ENCODE measurements around the gene NAGLU. TPM values are rescaled to one million over a fixed set of nuclear protein-coding genes. Genes with fewer than 3 reads are reported as not detected.
"Not testable (repeated sequence)": the region's sequence is repeated elsewhere in the genome, so short reads cannot be mapped to it uniquely, and the experiment has no call there.

NAGLU gene
- polyA plus RNA-seq, 1 of the 3 experiments (the other 2 are of a cell fraction): 33.9 TPM

- H3K79me2 ChIP-seq (ENCODE audit: insufficient read depth): peaks cover 6% of the 10 kb centered on the region; the same call in 1 of the 2 replicates
- no peak overlapping the region for H3K27ac ChIP-seq (ENCODE audit: low read depth in 2 of 2, low read length in 1 of 2)
- H3K9ac ChIP-seq: no peak overlapping the region
- H3K9me3 ChIP-seq: no peaks in the 10 kb centered on the region
- peaks cover 0 to 20% of the 10 kb centered on the region in 2 experiments for H3K36me3 ChIP-seq (replicated peaks in 1 of 2; ENCODE audit: control insufficient read depth in 1 of 2, insufficient read depth in 2 of 2, low read length in 1 of 2)
- DNase-seq: no peak
- CTCF ChIA-PET: interaction anchor here (1.4 kb wide), 1 partner anchor 33 kb away, joined by 4 read pairs; the partner anchor contains the start of gene PSMC3IP
- H4K20me1 ChIP-seq (ENCODE audit: insufficient read depth): no peaks in the 10 kb centered on the region
- POLR2A ChIA-PET: no interaction called here
- no peak overlapping the region for H2AFZ ChIP-seq (ENCODE audit: low read depth)
- H3K9me2 ChIP-seq: no peaks in the 10 kb centered on the region
- no peak overlapping the region for H3K4me3 ChIP-seq (ENCODE audit: low read depth in 2 of 2, low read length in 1 of 2)
- no peaks in the 10 kb centered on the region for H3K27me3 ChIP-seq (ENCODE audit: insufficient read depth)
- peaks cover 7% of the 10 kb centered on the region for H3F3A ChIP-seq (replicated peaks; ENCODE audit: insufficient read depth)
- WGBS (ENCODE audit: low lambda C conversion rate): 79% methylated on average over 8 of the region's 8 CpGs
- TF ChIP-seq RAD21 (IDR thresholded peaks at IDR 0.05; ENCODE audit: low read length): no peak
- no peak for TF ChIP-seq EP300 (IDR thresholded peaks at IDR 0.05; ENCODE audit: borderline replicate concordance in 1 of 2, low read depth in 1 of 2, low read length in 1 of 2)
- TF ChIP-seq MXI1 (IDR thresholded peaks at IDR 0.05; ENCODE audit: low read depth, low read length): no peak
- TF ChIP-seq JUND (IDR thresholded peaks at IDR 0.05): no peak
- no peak overlapping the region for H3K4me2 ChIP-seq
- H3K4me1 ChIP-seq (ENCODE audit: control insufficient read depth in 1 of 2, insufficient read depth in 2 of 2, low read depth in 1 of 2, low read length in 1 of 2): no peaks in the 10 kb centered on the region
These were observed 8.8 kb downstream of the NAGLU start for GRCh38 chr17:42544874-42545283.

GRCh38 chr17:42545755-42546505, 9.9 kb downstream of the NAGLU start:
- DNase-seq; H3K9me3 ChIP-seq; H3K9ac ChIP-seq; H2AFZ ChIP-seq (ENCODE audit: low read depth); H3F3A ChIP-seq (replicated peaks; ENCODE audit: insufficient read depth); H3K4me3 ChIP-seq (ENCODE audit: low read depth in 2 of 2, low read length in 1 of 2); H3K27ac ChIP-seq (ENCODE audit: low read depth in 2 of 2, low read length in 1 of 2); H3K4me2 ChIP-seq; H3K9me2 ChIP-seq; H3K79me2 ChIP-seq (ENCODE audit: insufficient read depth); H4K20me1 ChIP-seq (ENCODE audit: insufficient read depth); POLR2A ChIA-PET; H3K27me3 ChIP-seq (ENCODE audit: insufficient read depth); H3K4me1 ChIP-seq (ENCODE audit: control insufficient read depth in 1 of 2, insufficient read depth in 2 of 2, low read depth in 1 of 2, low read length in 1 of 2): not testable (repeated sequence)
- peaks cover under 1 to 20% of the 10 kb centered on the region in 2 experiments for H3K36me3 ChIP-seq (replicated peaks in 1 of 2; ENCODE audit: control insufficient read depth in 1 of 2, insufficient read depth in 2 of 2, low read length in 1 of 2)
- CTCF ChIA-PET: interaction anchor here (0.9 to 1.4 kb wide), 2 partner anchors 9 to 32 kb away, joined by 3 to 4 read pairs; partner anchors contain the start of gene PSMC3IP
- TF ChIP-seq POLR2AphosphoS5 (IDR thresholded peaks at IDR 0.05; ENCODE audit: low read depth, low read length): 0 out of 2 replicates have a peak, but pooled peaks have one; percentile 18
- 93% methylated on average over 8 of the region's 9 CpGs for WGBS (ENCODE audit: low lambda C conversion rate)

- no peak overlapping the region for H3K27ac ChIP-seq (ENCODE audit: low read depth in 2 of 2, low read length in 1 of 2)
- no peak overlapping the region for H3K4me3 ChIP-seq (ENCODE audit: low read depth in 2 of 2, low read length in 1 of 2)
- no peaks in the 10 kb centered on the region; a peak in 1 of 4 replicates for H3K4me1 ChIP-seq (ENCODE audit: control insufficient read depth in 1 of 2, insufficient read depth in 2 of 2, low read depth in 1 of 2, low read length in 1 of 2)
- no peaks in the 10 kb centered on the region for H3K9me2 ChIP-seq
- peaks cover 2% of the 10 kb centered on the region for H3F3A ChIP-seq (replicated peaks; ENCODE audit: insufficient read depth)
- peaks cover 19% of the 10 kb centered on the region; the same call in 1 of the 2 replicates for H3K79me2 ChIP-seq (ENCODE audit: insufficient read depth)
- no peaks in the 10 kb centered on the region for H3K9me3 ChIP-seq
- H3K27me3 ChIP-seq (ENCODE audit: insufficient read depth): no peaks in the 10 kb centered on the region
- WGBS (ENCODE audit: low lambda C conversion rate): 88% methylated on average over 11 of the region's 23 CpGs
- peaks cover 3 to 13% of the 10 kb centered on the region in 2 experiments for H3K36me3 ChIP-seq (replicated peaks in 1 of 2; ENCODE audit: control insufficient read depth in 1 of 2, insufficient read depth in 2 of 2, low read length in 1 of 2)
- no peak for DNase-seq
- CTCF ChIA-PET: interaction anchor here (0.9 kb wide), 1 partner anchor 10 kb away, joined by 3 read pairs; no protein-coding TSS in a partner anchor
- TF ChIP-seq SIN3A (IDR thresholded peaks at IDR 0.05; ENCODE audit: borderline replicate concordance, low read depth, low read length) (no peak), CHD2 (IDR thresholded peaks at IDR 0.05; ENCODE audit: low read length, partially characterized antibody) (no peak), RCOR1 (IDR thresholded peaks at IDR 0.05; ENCODE audit: low read length) (no peak), TEAD4 (IDR thresholded peaks at IDR 0.05; ENCODE audit: borderline replicate concordance, insufficient read depth) (no peak), NRF1 (IDR thresholded peaks at IDR 0.05; ENCODE audit: low read depth, low read length) (no peak), RAD21 (IDR thresholded peaks at IDR 0.05; ENCODE audit: low read length) (no peak), MEF2A (IDR thresholded peaks at IDR 0.05; ENCODE audit: borderline replicate concordance, low read depth) (no peak)
- no peak overlapping the region for H3K9ac ChIP-seq
- H2AFZ ChIP-seq (ENCODE audit: low read depth): no peak overlapping the region
- no peaks in the 10 kb centered on the region for H4K20me1 ChIP-seq (ENCODE audit: insufficient read depth)
- POLR2A ChIA-PET: interaction anchor here (1.3 kb wide), 1 partner anchor 10 kb away, joined by 3 read pairs; no protein-coding TSS in a partner anchor
- H3K4me2 ChIP-seq: no peak overlapping the region
These were observed 11.0 kb downstream of the NAGLU start for GRCh38 chr17:42547001-42547461.
